BJ (cell line): ENCODE results near the gene PRRT4. TPM values are rescaled to one million over a fixed set of nuclear protein-coding genes. Genes with fewer than 3 reads are reported as not detected.

ENCODE experiments used
- CTCF ChIA-PET: fragments of 350-600 bp; formaldehyde crosslinking; extraction: SDS; loops from one replicate; lab custom pipeline; 2021; ENCODE audit warnings: antibody characterized with exemption, inconsistent platforms; lab: Yijun Ruan, JAX
- POLR2A ChIA-PET: fragments of 300-600 bp; sonication (Branson Sonifier 250); formaldehyde crosslinking; extraction: SDS; loops from one replicate; lab custom pipeline; 2021; ENCODE audit warnings: antibody characterized with exemption; lab: Charles Lee
- DNase-seq: peaks from one replicate; pipeline ENCODE4 v3.0.0-alpha.2; 2011; ENCODE audit warnings: low read depth
- H3K27me3 ChIP-seq: 2 replicates; pipeline ENCODE4 v1.6.0; 2011; ENCODE audit warnings: low read length; ENCODE audit not compliant: control insufficient read depth, insufficient read depth
- H3K36me3 ChIP-seq: 2 replicates; pipeline ENCODE4 v1.5.1; 2011; ENCODE audit warnings: low read length; ENCODE audit not compliant: control insufficient read depth, insufficient read depth
- H3K4me3 ChIP-seq: 2 replicates; pipeline ENCODE4 v1.5.1; 2011; ENCODE audit warnings: low read depth, mild to moderate bottlenecking, control low read depth, low read length
- CTCF ChIP-seq: IDR thresholded peaks from 2 replicates; pipeline ENCODE4 v1.5.1; 2011; ENCODE audit warnings: low read depth, mild to moderate bottlenecking, control low read depth, inconsistent platforms, low read length, moderate library complexity; ENCODE audit not compliant: insufficient read depth
- polyA plus RNA-seq: library from polyadenylated mRNA; depleted of rRNA; stranded (reverse); fragments of >200 nt; gene quantifications from 2 replicates; pipeline ENCODE4 v1.2.3, GENCODE V29; 2011

PRRT4 gene
- polyA plus RNA-seq, 1 experiment = 0.07 TPM

GRCh38 chr7:128311013-128311412, 50.5 kb downstream of the PRRT4 start:
- CTCF ChIA-PET = interaction anchor here (0.6 kb wide), 1 partner anchor 89 kb away, joined by 3 read pairs; no protein-coding TSS in a partner anchor
- POLR2A ChIA-PET = no interaction called here

GRCh38 chr7:128310499-128310898, 51.0 kb downstream of the PRRT4 start:
- H3K27me3 ChIP-seq = no peaks in the 10 kb centered on the region
- H3K4me3 ChIP-seq = no peak overlapping the region
- no peak for TF ChIP-seq CTCF
- DNase-seq = no peak
- H3K36me3 ChIP-seq = peaks cover 19% of the 10 kb centered on the region
- POLR2A ChIA-PET = no interaction called here
- CTCF ChIA-PET = no interaction called here

More at GRCh38 chr7:128311013-128311412, 50.5 kb downstream of the PRRT4 start:
- H3K27me3 ChIP-seq = no peaks in the 10 kb centered on the region
- no peak overlapping the region for H3K4me3 ChIP-seq
- DNase-seq = no peak
- TF ChIP-seq CTCF = no peak
- H3K36me3 ChIP-seq = peaks cover 18% of the 10 kb centered on the region

- H3K36me3 ChIP-seq = peaks cover 19% of the 10 kb centered on the region
- DNase-seq = no peak
- no peaks in the 10 kb centered on the region for H3K27me3 ChIP-seq
- TF ChIP-seq CTCF = no peak
- ChIA-PET CTCF (no interaction called here), POLR2A (no interaction called here)
- H3K4me3 ChIP-seq = no peak overlapping the region
Observed at GRCh38 chr7:128309976-128310375, 51.5 kb downstream of the PRRT4 start.

GRCh38 chr7:128309124-128309523, 52.4 kb downstream of the PRRT4 start:
- ChIA-PET CTCF (no interaction called here), POLR2A (no interaction called here)

GRCh38 chr7:128307061-128307460, 54.4 kb downstream of the PRRT4 start:
- no peak overlapping the region for H3K4me3 ChIP-seq
- DNase-seq = no peak
- TF ChIP-seq CTCF = no peak
- ChIA-PET CTCF (interaction anchor here (1.5 kb wide), 1 partner anchor 14 kb away, joined by 12 read pairs; no protein-coding TSS in a partner anchor), POLR2A (no interaction called here)
- H3K36me3 ChIP-seq = peaks cover 10% of the 10 kb centered on the region
- no peaks in the 10 kb centered on the region for H3K27me3 ChIP-seq

More at GRCh38 chr7:128309124-128309523, 52.4 kb downstream of the PRRT4 start:
- Histone ChIP-seq H3K36me3 (peaks cover 14% of the 10 kb centered on the region), H3K27me3 (no peaks in the 10 kb centered on the region), H3K4me3 (no peak overlapping the region)
- TF ChIP-seq CTCF = no peak
- DNase-seq = no peak
